GM23248 (cell line): Measurements from ENCODE around the gene SRPK2. TPM values are rescaled to one million over a fixed set of nuclear protein-coding genes. Genes with fewer than 3 reads are reported as not detected.
A peak's percentile ranks its signal among the peaks of the same experiment; 100 is the strongest.
"Not testable (repeated sequence)": the region's sequence is repeated elsewhere in the genome, so short reads cannot be mapped to it uniquely, and the experiment has no call there.

Experiments
- DNase-seq: peaks from one replicate; pipeline ENCODE4 v3.0.0-alpha.2; 2015
- H2AFZ ChIP-seq: fragments of 200-600 bp; sonication (generic); 2 replicates; pipeline ENCODE4 v1.6.1; 2016; ENCODE audit warnings: antibody characterized with exemption
- H3F3A ChIP-seq: fragments of 200-600 bp; sonication (generic); 2 replicates; pipeline ENCODE4 v1.6.1; 2016; ENCODE audit warnings: mild to moderate bottlenecking, antibody characterized with exemption, mixed run types; ENCODE audit not compliant: insufficient read depth
- H3K27ac ChIP-seq: fragments of 200-600 bp; sonication (generic); 2 replicates; pipeline ENCODE4 v1.5.1; 2016; ENCODE audit warnings: mild to moderate bottlenecking
- H3K27me3 ChIP-seq: fragments of 200-600 bp; sonication (generic); replicated peaks from 2 replicates; pipeline ENCODE4 v1.6.1; 2016; ENCODE audit warnings: mild to moderate bottlenecking; ENCODE audit not compliant: insufficient read depth
- H3K36me3 ChIP-seq: fragments of 200-600 bp; sonication (generic); 2 replicates; pipeline ENCODE4 v1.6.1; 2016; ENCODE audit warnings: low read depth, mild to moderate bottlenecking
- H3K4me1 ChIP-seq: fragments of 200-600 bp; sonication (generic); 2 replicates; pipeline ENCODE4 v1.6.1; 2016; ENCODE audit warnings: mild to moderate bottlenecking; ENCODE audit not compliant: insufficient read depth
- H3K4me2 ChIP-seq: fragments of 200-600 bp; sonication (generic); one replicate; pipeline ENCODE4 v1.6.1; 2016; ENCODE audit warnings: mild to moderate bottlenecking; ENCODE audit not compliant: unreplicated experiment
- H3K4me3 ChIP-seq: fragments of 200-600 bp; sonication (generic); 2 replicates; pipeline ENCODE4 v1.5.1; 2016; ENCODE audit warnings: mild to moderate bottlenecking
- H3K79me2 ChIP-seq: fragments of 200-600 bp; sonication (generic); 2 replicates; pipeline ENCODE4 v1.6.1; 2016; ENCODE audit warnings: mild to moderate bottlenecking; ENCODE audit not compliant: insufficient read depth
- H3K9ac ChIP-seq: fragments of 200-600 bp; sonication (generic); 2 replicates; pipeline ENCODE4 v1.6.1; 2016; ENCODE audit warnings: mild to moderate bottlenecking
- H3K9me2 ChIP-seq: fragments of 200-600 bp; sonication (generic); 2 replicates; pipeline ENCODE4 v1.6.1; 2016; ENCODE audit warnings: mixed run types, mild to moderate bottlenecking, moderate library complexity; ENCODE audit not compliant: insufficient read depth
- H3K9me3 ChIP-seq: fragments of 200-600 bp; sonication (generic); one replicate; pipeline ENCODE4 v1.6.1; 2017; ENCODE audit warnings: low read depth
- H4K20me1 ChIP-seq: fragments of 200-600 bp; sonication (generic); 2 replicates; pipeline ENCODE4 v1.6.0; 2016; ENCODE audit not compliant: insufficient read depth
- EZH2 ChIP-seq: fragments of 200-600 bp; sonication (generic); IDR thresholded peaks from 2 replicates; pipeline ENCODE4 v1.6.1; 2018; ENCODE audit warnings: antibody characterized with exemption, mild to moderate bottlenecking; ENCODE audit not compliant: insufficient read depth, poor library complexity, severe bottlenecking
- EZH2phosphoT487 ChIP-seq: fragments of 200-600 bp; sonication (generic); IDR thresholded peaks from 2 replicates; pipeline ENCODE4 v1.6.1; 2018; ENCODE audit warnings: antibody characterized with exemption, moderate library complexity, mild to moderate bottlenecking, low read depth; ENCODE audit not compliant: insufficient read depth
- WGBS, 2 experiments: methylation state at CpG; one replicate each; pipeline ENCODE4 v1.1.6; 2015 to 2017; ENCODE audit warnings: low lambda C conversion rate in 2 of 2, low coverage in 1 of 2; ENCODE audit errors: missing lambda C conversion rate in 2 of 2; 5-methylcytosine and 5-hydroxymethylcytosine counted together
- in situ Hi-C: fragments of 300-500 bp; cut with MboI; formaldehyde crosslinking; loops from 2 replicates; pipeline ENCODE4 v1.15.0; 2020
- polyA plus RNA-seq: library from polyadenylated mRNA; unstranded; fragments of >200 nt; fragmentation: Nextera tagmentation; extraction: Ambion mirVana; gene quantifications from 2 replicates; pipeline ENCODE4 v1.2.1, GENCODE V29; 2016
- total RNA-seq: library from RNA; depleted of rRNA; stranded (reverse); fragments of >200 nt; shearing (Covaris generic); gene quantifications from 2 replicates; pipeline ENCODE4 v1.2.3, GENCODE V29; 2014; rRNA removed

The SRPK2 gene
- total RNA-seq (47.4 and 85.2 TPM in 2 replicates), polyA plus RNA-seq (53.1 and 55.2 TPM in 2 replicates)

- in situ Hi-C loops: no loop called here
- 2 to 3% methylated on average over 25 to 76 of the region's 113 CpGs for WGBS, 2 experiments
- Histone ChIP-seq H3K9me3 (no peaks in the 10 kb centered on the region), H3K27ac (peak within 1 kb of the TSS; percentile 28), H3K9me2 (no peaks in the 10 kb centered on the region), H3K27me3 (no peaks in the 10 kb centered on the region), H3K4me2 (peak within 1 kb of the TSS; percentile 86), H3K4me1 (peaks cover 6% of the 10 kb centered on the region; the same call in 1 of the 2 replicates), H3K36me3 (no peaks in the 10 kb centered on the region), H3K4me3 (peak within 1 kb of the TSS; percentile 96), H2AFZ (peak within 1 kb of the TSS; percentile 85), H3F3A (peaks cover 6% of the 10 kb centered on the region; the same call in 1 of the 2 replicates), H3K79me2 (peaks cover 44% of the 10 kb centered on the region), H4K20me1 (no peaks in the 10 kb centered on the region), H3K9ac (peak within 1 kb of the TSS; percentile 85)
- peak; percentile 84 for DNase-seq
- TF ChIP-seq EZH2 (no peak), EZH2phosphoT487 (no peak)
Observed at GRCh38 chr7:105388356-105389087, at the start of gene SRPK2. SRPK2 (minus strand) TSS chr7:105388921.

- H3K4me3 ChIP-seq: no peak overlapping the region
- H3K27ac ChIP-seq: no peak overlapping the region
- H3K9ac ChIP-seq: no peak overlapping the region
- H4K20me1 ChIP-seq: no peaks in the 10 kb centered on the region
- H3K79me2 ChIP-seq: no peaks in the 10 kb centered on the region
- peaks cover 21% of the 10 kb centered on the region; the same call in 1 of the 2 replicates for H3F3A ChIP-seq
- DNase-seq: no peak
- WGBS, 2 experiments: 97 to 100% methylated on average over 1 of the region's 1 CpG
- peaks cover 9% of the 10 kb centered on the region for H3K4me1 ChIP-seq
- H3K27me3 ChIP-seq: no peaks in the 10 kb centered on the region
- H3K36me3 ChIP-seq: no peaks in the 10 kb centered on the region
- H2AFZ ChIP-seq: no peak overlapping the region
- H3K9me2 ChIP-seq: no peaks in the 10 kb centered on the region
- H3K4me2 ChIP-seq: no peak overlapping the region
- no peak for TF ChIP-seq EZH2phosphoT487
- TF ChIP-seq EZH2: no peak
- no peaks in the 10 kb centered on the region for H3K9me3 ChIP-seq
- in situ Hi-C loops: no loop called here
Observed at GRCh38 chr7:105438254-105438653, 49.5 kb upstream of the SRPK2 start.

GRCh38 chr7:105437356-105437755 is 48.6 kb upstream of the SRPK2 start:
- H3K36me3 ChIP-seq, DNase-seq, H3K79me2 ChIP-seq, H2AFZ ChIP-seq, H3K9ac ChIP-seq, H3K4me3 ChIP-seq, in situ Hi-C loops, H3K9me2 ChIP-seq, H3K4me1 ChIP-seq, H3K27ac ChIP-seq, H3K27me3 ChIP-seq, H3K9me3 ChIP-seq, H4K20me1 ChIP-seq, H3K4me2 ChIP-seq: not testable (repeated sequence)
- H3F3A ChIP-seq: peaks cover 21% of the 10 kb centered on the region; the same call in 1 of the 2 replicates
- WGBS, 2 experiments: 85 to 93% methylated on average over 6 of the region's 6 CpGs

- no peak overlapping the region for H3K9ac ChIP-seq
- TF ChIP-seq EZH2phosphoT487 (no peak), EZH2 (no peak)
- H3K36me3 ChIP-seq: no peaks in the 10 kb centered on the region
- no peaks in the 10 kb centered on the region for H3K79me2 ChIP-seq
- no peak overlapping the region for H3K27ac ChIP-seq
- no peaks in the 10 kb centered on the region for H3K9me2 ChIP-seq
- no peaks in the 10 kb centered on the region for H3K9me3 ChIP-seq
- no peaks in the 10 kb centered on the region for H3K27me3 ChIP-seq
- in situ Hi-C loops: no loop called here
- H3K4me1 ChIP-seq: no peaks in the 10 kb centered on the region
- H2AFZ ChIP-seq: no peak overlapping the region; the same call in 1 of the 2 replicates
- no peak overlapping the region for H3K4me3 ChIP-seq
- H4K20me1 ChIP-seq: no peaks in the 10 kb centered on the region
- 0 out of 2 replicates have a peak, but pooled peaks cover 7% of the 10 kb centered on the region for H3F3A ChIP-seq
- DNase-seq: peak; percentile 57
- H3K4me2 ChIP-seq: no peak overlapping the region
- WGBS, 2 experiments: 12 to 13% methylated on average over 4 of the region's 4 CpGs
Observed at GRCh38 chr7:105429746-105430612, 41.3 kb upstream of the SRPK2 start.
